NOMO-1 treated with DMSO at 0.1 percent for 48 hours (cell line): Measurements from ENCODE around the gene TMEM106A.
"Not testable (repeated sequence)": the region's sequence is repeated elsewhere in the genome, so short reads cannot be mapped to it uniquely, and the experiment has no call there.

Experiments used
- DNase-seq: peaks from one replicate; lab custom pipeline; 2025; ENCODE audit not compliant: unreplicated experiment; lab: John Stamatoyannopoulos, UW

The TMEM106A gene

GRCh38 chr17:43213545-43213944, 1.9 kb downstream of the TMEM106A start:
- DNase-seq: no peak

- DNase-seq: no peak
Observed at GRCh38 chr17:43215341-43215740, 3.7 kb downstream of the TMEM106A start.

- DNase-seq: no peak
Observed at GRCh38 chr17:43216369-43216761, 4.7 kb downstream of the TMEM106A start.

GRCh38 chr17:43216762-43217613, 5.3 kb downstream of the TMEM106A start:
- no peak for DNase-seq

GRCh38 chr17:43217614-43218087, 6.0 kb downstream of the TMEM106A start:
- no peak for DNase-seq

- no peak for DNase-seq
Observed at GRCh38 chr17:43219001-43219400, 7.3 kb downstream of the TMEM106A start.

GRCh38 chr17:43219746-43220380, 8.2 kb downstream of the TMEM106A start:
- DNase-seq: no peak

GRCh38 chr17:43220511-43221125, 8.9 kb downstream of the TMEM106A start:
- no peak for DNase-seq

- no peak for DNase-seq
Observed at GRCh38 chr17:43224146-43224705, 12.6 kb downstream of the TMEM106A start.

GRCh38 chr17:43226393-43226792, 14.7 kb downstream of the TMEM106A start:
- no peak for DNase-seq

GRCh38 chr17:43228020-43228782, 16.5 kb downstream of the TMEM106A start, which contains the start of gene CCDC200:
Gene CCDC200 (minus strand): TSS chr17:43228623. CDS start chr17:43228554, 69 bp downstream.
- DNase-seq: not testable (repeated sequence)

- not testable (repeated sequence) for DNase-seq
Observed at GRCh38 chr17:43231205-43232020, 19.7 kb downstream of the TMEM106A start.

GRCh38 chr17:43232021-43232699, 20.5 kb downstream of the TMEM106A start:
- DNase-seq: not testable (repeated sequence)

GRCh38 chr17:43233263-43233662, 21.6 kb downstream of the TMEM106A start:
- DNase-seq: not testable (repeated sequence)

GRCh38 chr17:43233877-43234276, 22.2 kb downstream of the TMEM106A start, which contains the start of gene RNU2-1:
Gene RNU2-1 (minus strand): TSS chr17:43233977.
- DNase-seq: not testable (repeated sequence)

GRCh38 chr17:43239597-43239996, 27.9 kb downstream of the TMEM106A start:
- not testable (repeated sequence) for DNase-seq

GRCh38 chr17:43240596-43241352, 29.1 kb downstream of the TMEM106A start:
- not testable (repeated sequence) for DNase-seq

GRCh38 chr17:43246456-43246855, 34.8 kb downstream of the TMEM106A start:
- not testable (repeated sequence) for DNase-seq
